B cell (primary cell): ENCODE measurements around the gene DNM1. TPM values are rescaled to one million over a fixed set of nuclear protein-coding genes. Genes with fewer than 3 reads are reported as not detected.

Source experiments
- ATAC-seq: fragments of 200-7000 bp; cut with Tn5 transposase; one replicate; pipeline ENCODE4 v1.10.0; 2021; ENCODE audit warnings: low read depth, mild to moderate bottlenecking, moderate number of reproducible peaks, moderate library complexity
- CTCF ChIA-PET: fragments of 350-600 bp; sonication (Branson Sonifier 250); formaldehyde crosslinking; loops from one replicate; lab custom pipeline; 2021; ENCODE audit warnings: antibody characterized with exemption, inconsistent platforms; lab: Charles Lee
- POLR2A ChIA-PET: fragments of 350-600 bp; sonication (Branson Sonifier 250); formaldehyde crosslinking; loops from one replicate; lab custom pipeline; 2021; ENCODE audit warnings: antibody characterized with exemption; lab: Charles Lee
- DNase-seq: peaks from one replicate; pipeline ENCODE4 v3.0.0; 2013
- H2AFZ ChIP-seq: 2 replicates; pipeline ENCODE4 v1.6.1; 2012; ENCODE audit warnings: mild to moderate bottlenecking, low read depth, low read length; ENCODE audit not compliant: insufficient read depth, poor library complexity, severe bottlenecking
- H3K27ac ChIP-seq, 2 donors: 1 replicate in 1 of 2; 2 replicates in 1 of 2; pipeline ENCODE4 v1.5.1; 2012 to 2013; ENCODE audit warnings: low read length in 2 of 2, mild to moderate bottlenecking in 2 of 2, moderate library complexity in 1 of 2
- H3K27me3 ChIP-seq, 4 experiments: fragments of 200-600 bp in 1 of 4; sonication (generic) in 1 of 4; replicated peaks in 1 of 4; 1 replicate in 2 of 4; 2 replicates in 2 of 4; pipeline versions ENCODE4 v1.6.1 to v1.7.0; 2013 to 2016; ENCODE audit warnings: low read length in 3 of 4, mild to moderate bottlenecking in 2 of 4, mixed read lengths in 1 of 4, moderate library complexity in 1 of 4; ENCODE audit not compliant: insufficient read depth in 4 of 4, control insufficient read depth in 3 of 4; ENCODE audit errors: control extremely low read depth in 1 of 4
- H3K36me3 ChIP-seq, 2 experiments: replicated peaks in 1 of 2; 1 replicate in 1 of 2; 2 replicates in 1 of 2; pipeline versions ENCODE4 v1.6.1 to v1.7.1; 2013; ENCODE audit warnings: low read length in 1 of 2; ENCODE audit not compliant: insufficient read depth in 2 of 2, control insufficient read depth in 1 of 2; ENCODE audit errors: control extremely low read depth in 1 of 2, extremely low read depth in 1 of 2
- H3K4me1 ChIP-seq, 2 donors: fragments of 200-600 bp in 1 of 2; sonication (generic) in 1 of 2; 1 replicate in 1 of 2; 2 replicates in 1 of 2; pipeline versions ENCODE4 v1.5.1 to v1.6.1; 2013 to 2017; ENCODE audit warnings: low read length in 2 of 2; ENCODE audit not compliant: control insufficient read depth in 2 of 2, insufficient read depth in 2 of 2
- H3K4me2 ChIP-seq: replicated peaks from 2 replicates; pipeline ENCODE3; 2012; ENCODE audit warnings: mild to moderate bottlenecking, low read depth, low read length; ENCODE audit not compliant: poor library complexity, severe bottlenecking
- H3K4me3 ChIP-seq, 5 experiments: fragments of 200-600 bp in 1 of 5; sonication (generic) in 1 of 5; 1 replicate in 3 of 5; 2 replicates in 2 of 5; pipeline versions ENCODE4 v1.5.1 to v1.7.0; 2011 to 2016; ENCODE audit warnings: low read length in 4 of 5, mild to moderate bottlenecking in 4 of 5, low read depth in 2 of 5, control low read depth in 1 of 5, moderate library complexity in 1 of 5; ENCODE audit not compliant: insufficient read depth in 1 of 5; ENCODE audit errors: control extremely low read depth in 1 of 5, extremely low read depth in 1 of 5
- H3K79me2 ChIP-seq: fragments of 200-600 bp; sonication (generic); one replicate; pipeline ENCODE4 v1.6.0; 2016; ENCODE audit warnings: low read length; ENCODE audit not compliant: control insufficient read depth, insufficient read depth
- H3K9ac ChIP-seq: fragments of 200-600 bp; sonication (generic); 2 replicates; pipeline ENCODE4 v1.6.1; 2017; ENCODE audit warnings: mild to moderate bottlenecking, low read length, moderate library complexity
- H3K9me3 ChIP-seq, 3 donors: one replicate each; pipeline versions ENCODE4 v1.6.1 to v1.7.1; 2013; ENCODE audit warnings: low read length in 2 of 3; ENCODE audit not compliant: control insufficient read depth in 2 of 3, insufficient read depth in 1 of 3; ENCODE audit errors: control extremely low read depth in 1 of 3
- H4K20me1 ChIP-seq: 2 replicates; pipeline ENCODE4 v1.6.0; 2012; ENCODE audit warnings: mild to moderate bottlenecking, low read length; ENCODE audit not compliant: insufficient read depth, control insufficient read depth, poor library complexity, severe bottlenecking
- H3K27ac Mint-ChIP-seq: one replicate; pipeline ENCODE4 v1.8.0; 2021; ENCODE audit warnings: mixed read lengths
- H3K27me3 Mint-ChIP-seq: one replicate; pipeline ENCODE4 v1.8.0; 2021; ENCODE audit warnings: mixed read lengths
- H3K4me1 Mint-ChIP-seq: one replicate; pipeline ENCODE4 v1.8.0; 2021; ENCODE audit warnings: mixed read lengths
- H3K4me3 Mint-ChIP-seq: one replicate; pipeline ENCODE4 v1.8.0; 2021; ENCODE audit warnings: mixed read lengths
- H3K9me3 Mint-ChIP-seq: one replicate; pipeline ENCODE4 v1.8.0; 2022; ENCODE audit warnings: mixed read lengths; ENCODE audit not compliant: insufficient read depth
- EZH2 ChIP-seq: IDR thresholded peaks from 2 replicates; pipeline ENCODE4 v1.6.1; 2012; ENCODE audit warnings: borderline replicate concordance, low read depth, mild to moderate bottlenecking, moderate library complexity, low read length; ENCODE audit not compliant: insufficient read depth, poor library complexity, severe bottlenecking
- WGBS: methylation state at CpG from one replicate; pipeline ENCODE4 v1.1.5; 2013; ENCODE audit warnings: missing lambda C conversion rate; ENCODE audit not compliant: insufficient coverage; 5-methylcytosine and 5-hydroxymethylcytosine counted together
- intact Hi-C: fragments of 100-400 bp; cut with micrococcal nuclease; formaldehyde crosslinking; loops from one replicate; pipeline ENCODE4 v1.10.0; 2022
- polyA plus RNA-seq: library from polyadenylated mRNA; depleted of rRNA; stranded (reverse); fragments of >200 nt; gene quantifications from 2 replicates; pipeline ENCODE4 v1.2.3, GENCODE V29; 2012
- total RNA-seq, 2 donors: library from RNA; stranded (reverse); fragments of 120-200 nt in 1 of 2; gene quantifications; 1 replicate in 1 of 2; 2 replicates in 1 of 2; pipeline versions ENCODE4 v1.2.3 to v1.2.4, GENCODE V29; 2013 to 2022
- TF ChIP-seq, protein P1 (sequence below): fragments of 200-600 bp; IDR thresholded peaks from one replicate; pipeline ENCODE4 v1.8.0; 2022; ENCODE audit warnings: antibody characterized with exemption, mild to moderate bottlenecking

Gene DNM1
- total and polyA plus RNA-seq, 2 donors (not counting 1 experiment from before 2014, with no cell fraction given), result 0.63 to 1.3 TPM

DNA sequence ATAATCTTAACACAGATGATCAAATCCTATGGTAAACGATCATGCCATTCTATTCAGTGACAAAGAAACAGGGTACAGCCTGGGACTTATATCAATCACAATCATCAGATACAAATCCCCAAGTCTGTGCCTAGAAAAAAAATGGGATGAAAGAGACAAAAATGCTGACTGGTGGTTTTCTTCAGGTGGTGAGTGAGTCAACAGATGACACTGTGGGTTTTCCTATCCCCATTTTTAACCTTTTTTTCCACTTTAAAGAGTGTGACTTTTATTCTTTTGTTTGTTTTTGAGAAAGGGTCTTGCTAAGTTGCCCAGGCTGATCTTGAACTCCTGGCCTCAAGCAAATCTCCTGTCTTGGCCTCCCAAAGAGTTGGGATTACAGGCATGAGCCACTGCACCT lies 15.0 kb upstream of the DNM1 start:
- Histone ChIP-seq H3K27me3 (no peaks in the 10 kb centered on the region), H3K9me3 (no peaks in the 10 kb centered on the region), H3K27ac (no peak overlapping the region), H3K9ac (no peak overlapping the region), H2AFZ (no peak overlapping the region), H3K36me3 (peaks cover 0 to 34% of the 10 kb centered on the region in 2 experiments), H3K4me3 (no peak overlapping the region), H3K4me1 (peaks cover 12 to 24% of the 10 kb centered on the region in 2 donors), H3K4me2 (no peak overlapping the region), H4K20me1 (no peaks in the 10 kb centered on the region), H3K79me2 (peaks cover 43% of the 10 kb centered on the region)
- intact Hi-C loops, result no loop called here
- ATAC-seq (no peak), DNase-seq (no peak)
- CTCF ChIA-PET, result interaction anchor here (1.3 kb wide), 1 partner anchor 153 kb away, joined by 3 read pairs; no protein-coding TSS in a partner anchor
- TF ChIP-seq, protein P1, sequence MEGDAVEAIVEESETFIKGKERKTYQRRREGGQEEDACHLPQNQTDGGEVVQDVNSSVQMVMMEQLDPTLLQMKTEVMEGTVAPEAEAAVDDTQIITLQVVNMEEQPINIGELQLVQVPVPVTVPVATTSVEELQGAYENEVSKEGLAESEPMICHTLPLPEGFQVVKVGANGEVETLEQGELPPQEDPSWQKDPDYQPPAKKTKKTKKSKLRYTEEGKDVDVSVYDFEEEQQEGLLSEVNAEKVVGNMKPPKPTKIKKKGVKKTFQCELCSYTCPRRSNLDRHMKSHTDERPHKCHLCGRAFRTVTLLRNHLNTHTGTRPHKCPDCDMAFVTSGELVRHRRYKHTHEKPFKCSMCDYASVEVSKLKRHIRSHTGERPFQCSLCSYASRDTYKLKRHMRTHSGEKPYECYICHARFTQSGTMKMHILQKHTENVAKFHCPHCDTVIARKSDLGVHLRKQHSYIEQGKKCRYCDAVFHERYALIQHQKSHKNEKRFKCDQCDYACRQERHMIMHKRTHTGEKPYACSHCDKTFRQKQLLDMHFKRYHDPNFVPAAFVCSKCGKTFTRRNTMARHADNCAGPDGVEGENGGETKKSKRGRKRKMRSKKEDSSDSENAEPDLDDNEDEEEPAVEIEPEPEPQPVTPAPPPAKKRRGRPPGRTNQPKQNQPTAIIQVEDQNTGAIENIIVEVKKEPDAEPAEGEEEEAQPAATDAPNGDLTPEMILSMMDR, result no peak
- no peak for TF ChIP-seq EZH2
- H3K4me1 Mint-ChIP-seq, result peaks cover 28% of the 10 kb centered on the region
- WGBS, result no CpG with 5 or more reads among the region's 1 CpG
- POLR2A ChIA-PET, result interaction anchor here (0.6 to 0.7 kb wide), 2 partner anchors 59 to 80 kb away, joined by 3 to 4 read pairs; no protein-coding TSS in a partner anchor
- H3K9me3 Mint-ChIP-seq, result no peaks in the 10 kb centered on the region
- H3K4me3 Mint-ChIP-seq, result no peak overlapping the region
- H3K27me3 Mint-ChIP-seq, result no peaks in the 10 kb centered on the region
- H3K27ac Mint-ChIP-seq, result no peak overlapping the region

DNA sequence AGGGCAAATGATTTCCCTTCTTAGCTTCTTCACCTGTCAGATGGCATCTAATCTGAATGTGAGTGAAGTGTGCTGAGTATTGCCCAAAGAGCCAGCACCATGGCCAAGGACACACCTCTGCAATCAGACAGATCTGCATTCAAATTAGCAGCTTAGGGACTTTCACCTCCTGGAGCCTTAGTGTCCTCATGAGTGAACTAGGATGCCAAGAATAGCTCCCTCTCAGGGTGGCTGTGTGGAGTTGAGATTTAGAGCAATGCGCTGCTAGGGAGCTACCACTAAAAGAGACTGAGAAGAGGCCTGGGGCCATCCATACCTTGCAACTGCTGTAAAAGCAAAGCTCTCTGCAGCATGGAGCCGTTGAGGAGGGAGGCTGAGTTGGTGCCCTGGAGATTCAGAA lies 13.2 kb upstream of the DNM1 start:
- peaks cover 0 to 24% of the 10 kb centered on the region in 2 experiments for H3K36me3 ChIP-seq
- Mint-ChIP-seq H3K4me3 (peak overlapping the region; percentile 94), H3K27ac (peak overlapping the region; percentile 68), H3K27me3 (no peaks in the 10 kb centered on the region), H3K9me3 (no peaks in the 10 kb centered on the region), H3K4me1 (peaks cover 29% of the 10 kb centered on the region)
- peaks cover 12 to 24% of the 10 kb centered on the region in 2 donors for H3K4me1 ChIP-seq
- H3K4me2 ChIP-seq, result peak overlapping the region; percentile 75
- no peak overlapping the region for H2AFZ ChIP-seq
- no peaks in the 10 kb centered on the region for H3K27me3 ChIP-seq
- DNase-seq, result peak; percentile 14
- TF ChIP-seq, protein P1, result no peak
- TF ChIP-seq EZH2, result no peak
- no peaks in the 10 kb centered on the region for H3K9me3 ChIP-seq
- H4K20me1 ChIP-seq, result no peaks in the 10 kb centered on the region
- H3K9ac ChIP-seq, result no peak overlapping the region
- no peak for ATAC-seq
- CTCF ChIA-PET, result interaction anchor here (1.1 to 2.0 kb wide), 3 partner anchors 11 to 151 kb away, joined by 4 to 5 read pairs (median 5); no protein-coding TSS in a partner anchor
- POLR2A ChIA-PET, result interaction anchor here (0.7 to 1.6 kb wide), 2 partner anchors 30 to 739 kb away, joined by 8 to 11 read pairs; partner anchors contain the start of genes BBLN, LRSAM1 and RPL12
- H3K4me3 ChIP-seq, result no peak overlapping the region
- no peak overlapping the region for H3K27ac ChIP-seq
- intact Hi-C loops, result loop anchor here (5.0 to 10.0 kb wide), 2 partner anchors 132 to 365 kb away; partner anchors contain the start of genes COQ4, SPTAN1 and TRUB2
- H3K79me2 ChIP-seq, result peaks cover 43% of the 10 kb centered on the region
- 94% methylated on average over 2 of the region's 2 CpGs for WGBS
